HEK293T (cell line): ENCODE measurements around the gene TP53.

Source experiments
- BHLHE40 ChIP-seq: fragments of 450-650 bp; IDR thresholded peaks from 2 replicates; pipeline ENCODE4 v1.6.1; 2016; ENCODE audit warnings: mild to moderate bottlenecking, moderate library complexity, borderline replicate concordance
- ELF4 ChIP-seq: fragments of 450-650 bp; IDR thresholded peaks from 2 replicates; pipeline ENCODE4 v1.6.1; 2017; ENCODE audit warnings: antibody characterized with exemption
- FOXA1 ChIP-seq: fragments of 450-650 bp; IDR thresholded peaks from 2 replicates; pipeline ENCODE4 v1.6.1; 2016; ENCODE audit warnings: mild to moderate bottlenecking
- FOXK2 ChIP-seq: fragments of 450-650 bp; IDR thresholded peaks from 2 replicates; pipeline ENCODE4 v1.6.1; 2016; ENCODE audit warnings: mild to moderate bottlenecking
- SP1 ChIP-seq: fragments of 450-650 bp; IDR thresholded peaks from 2 replicates; pipeline ENCODE4 v1.6.1; 2017
- SUZ12 ChIP-seq: fragments of 450-650 bp; IDR thresholded peaks from 2 replicates; pipeline ENCODE4 v1.6.1; 2016; ENCODE audit warnings: mild to moderate bottlenecking
- TARDBP ChIP-seq: fragments of 450-650 bp; IDR thresholded peaks from 2 replicates; pipeline ENCODE4 v1.6.1; 2016
- TF ChIP-seq, protein P1 (sequence below): fragments of 450-650 bp; IDR thresholded peaks from 2 replicates; pipeline ENCODE4 v1.6.1; 2016

DNA sequence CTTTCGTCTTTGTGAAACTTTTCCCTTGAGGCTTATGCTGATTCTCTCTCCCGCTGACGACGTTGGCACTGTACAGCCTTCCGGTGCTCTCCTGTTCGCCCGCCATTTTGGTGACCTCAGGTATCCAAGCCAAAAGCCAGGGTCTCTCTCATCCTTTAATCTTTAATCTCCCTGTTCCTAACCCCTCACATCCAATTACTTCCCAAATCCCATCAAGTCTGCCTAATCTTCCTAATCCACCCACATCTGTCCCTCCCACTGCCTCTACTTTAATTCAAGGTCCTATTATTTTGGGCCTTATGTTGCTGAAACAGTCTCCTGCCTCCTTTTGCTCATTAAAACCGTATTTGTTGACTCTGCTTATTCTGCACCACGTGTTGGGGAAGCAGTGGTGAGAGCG lies 8.3 kb upstream of the TP53 start:
- TF ChIP-seq SP1 (no peak), BHLHE40 (no peak), FOXA1 (no peak), TARDBP (no peak), SUZ12 (no peak), ELF4 (no peak), FOXK2 (no peak)
- TF ChIP-seq, protein P1, sequence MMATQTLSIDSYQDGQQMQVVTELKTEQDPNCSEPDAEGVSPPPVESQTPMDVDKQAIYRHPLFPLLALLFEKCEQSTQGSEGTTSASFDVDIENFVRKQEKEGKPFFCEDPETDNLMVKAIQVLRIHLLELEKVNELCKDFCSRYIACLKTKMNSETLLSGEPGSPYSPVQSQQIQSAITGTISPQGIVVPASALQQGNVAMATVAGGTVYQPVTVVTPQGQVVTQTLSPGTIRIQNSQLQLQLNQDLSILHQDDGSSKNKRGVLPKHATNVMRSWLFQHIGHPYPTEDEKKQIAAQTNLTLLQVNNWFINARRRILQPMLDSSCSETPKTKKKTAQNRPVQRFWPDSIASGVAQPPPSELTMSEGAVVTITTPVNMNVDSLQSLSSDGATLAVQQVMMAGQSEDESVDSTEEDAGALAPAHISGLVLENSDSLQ, result no peak
